ENCODE measurements around the gene TRUB2.

GRCh38 chr9:128316421-128316820 is 5.8 kb downstream of the TRUB2 start:
- TF ChIP-seq, protein P1, sequence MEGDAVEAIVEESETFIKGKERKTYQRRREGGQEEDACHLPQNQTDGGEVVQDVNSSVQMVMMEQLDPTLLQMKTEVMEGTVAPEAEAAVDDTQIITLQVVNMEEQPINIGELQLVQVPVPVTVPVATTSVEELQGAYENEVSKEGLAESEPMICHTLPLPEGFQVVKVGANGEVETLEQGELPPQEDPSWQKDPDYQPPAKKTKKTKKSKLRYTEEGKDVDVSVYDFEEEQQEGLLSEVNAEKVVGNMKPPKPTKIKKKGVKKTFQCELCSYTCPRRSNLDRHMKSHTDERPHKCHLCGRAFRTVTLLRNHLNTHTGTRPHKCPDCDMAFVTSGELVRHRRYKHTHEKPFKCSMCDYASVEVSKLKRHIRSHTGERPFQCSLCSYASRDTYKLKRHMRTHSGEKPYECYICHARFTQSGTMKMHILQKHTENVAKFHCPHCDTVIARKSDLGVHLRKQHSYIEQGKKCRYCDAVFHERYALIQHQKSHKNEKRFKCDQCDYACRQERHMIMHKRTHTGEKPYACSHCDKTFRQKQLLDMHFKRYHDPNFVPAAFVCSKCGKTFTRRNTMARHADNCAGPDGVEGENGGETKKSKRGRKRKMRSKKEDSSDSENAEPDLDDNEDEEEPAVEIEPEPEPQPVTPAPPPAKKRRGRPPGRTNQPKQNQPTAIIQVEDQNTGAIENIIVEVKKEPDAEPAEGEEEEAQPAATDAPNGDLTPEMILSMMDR (IDR thresholded peaks at IDR 0.05; ENCODE audit: insufficient read depth, low read length, poor library complexity, severe bottlenecking) = no peak
- no peak for TF ChIP-seq EZH2phosphoT487 (conservative IDR thresholded peaks at IDR 0.05; ENCODE audit: low read length)
